ENCODE data around the gene MYO18A.

MYO18A gene

GRCh38 chr17:29059281-29059680, 120.9 kb downstream of the MYO18A start:
- DNase-seq (ENCODE audit: low read depth in 2 of 2), result no peak

GRCh38 chr17:29058391-29058790, 121.8 kb downstream of the MYO18A start:
- DNase-seq (ENCODE audit: low read depth in 2 of 2), result no peak

- no peak for DNase-seq (ENCODE audit: low read depth in 2 of 2)
Observed at GRCh38 chr17:29057361-29057760, 122.8 kb downstream of the MYO18A start.

- DNase-seq (ENCODE audit: low read depth in 2 of 2), result no peak
Observed at GRCh38 chr17:29054835-29055234, 125.4 kb downstream of the MYO18A start.

GRCh38 chr17:29051731-29052130, 128.5 kb downstream of the MYO18A start:
- DNase-seq (ENCODE audit: low read depth in 2 of 2), result no peak

- DNase-seq (ENCODE audit: low read depth in 2 of 2), result no peak
Observed at GRCh38 chr17:29051194-29051593, 129.0 kb downstream of the MYO18A start.

- no peak for DNase-seq (ENCODE audit: low read depth in 2 of 2)
Observed at GRCh38 chr17:29050176-29050575, 130.0 kb downstream of the MYO18A start.

GRCh38 chr17:29049541-29050145, 130.6 kb downstream of the MYO18A start:
- no peak for DNase-seq (ENCODE audit: low read depth in 2 of 2)

GRCh38 chr17:29048440-29049368, 131.5 kb downstream of the MYO18A start:
- no peak for DNase-seq (ENCODE audit: low read depth in 2 of 2)

GRCh38 chr17:29046473-29046839, 133.7 kb downstream of the MYO18A start:
- no peak for DNase-seq (ENCODE audit: low read depth in 2 of 2)

GRCh38 chr17:29045734-29046472, 134.3 kb downstream of the MYO18A start:
- no peak for DNase-seq (ENCODE audit: low read depth in 2 of 2)

- DNase-seq (ENCODE audit: low read depth in 2 of 2), result no peak
Observed at GRCh38 chr17:29045026-29045425, 135.2 kb downstream of the MYO18A start.

- no peak for DNase-seq (ENCODE audit: low read depth in 2 of 2)
Observed at GRCh38 chr17:29043539-29044145, 136.6 kb downstream of the MYO18A start.

GRCh38 chr17:29042679-29043538, 137.3 kb downstream of the MYO18A start, which contains the start of gene PIPOX:
Gene PIPOX, plus strand, starts transcription at chr17:29043141. Its CDS starts 85 bp downstream, at chr17:29043226.
- no peak for DNase-seq (ENCODE audit: low read depth in 2 of 2)

GRCh38 chr17:29042026-29042678, 138.0 kb downstream of the MYO18A start:
- DNase-seq (ENCODE audit: low read depth in 2 of 2), result no peak

- DNase-seq (ENCODE audit: low read depth in 2 of 2), result no peak
Observed at GRCh38 chr17:29041571-29041970, 138.6 kb downstream of the MYO18A start.

GRCh38 chr17:29041091-29041490, 139.1 kb downstream of the MYO18A start:
- DNase-seq (ENCODE audit: low read depth in 2 of 2), result no peak

- DNase-seq (ENCODE audit: low read depth in 2 of 2), result no peak
Observed at GRCh38 chr17:29039764-29040598, 140.2 kb downstream of the MYO18A start.

GRCh38 chr17:29038085-29038795, 142.0 kb downstream of the MYO18A start:
- DNase-seq (ENCODE audit: low read depth in 2 of 2), result no peak
